ENCODE measurements around the gene FCHO2. TPM values are rescaled to one million over a fixed set of nuclear protein-coding genes. Genes with fewer than 3 reads are reported as not detected.
A peak's percentile ranks its signal among the peaks of the same experiment; 100 is the strongest.

The FCHO2 gene
- total RNA-seq, 1 donor from 2014 or later, result 23.2 TPM

DNA sequence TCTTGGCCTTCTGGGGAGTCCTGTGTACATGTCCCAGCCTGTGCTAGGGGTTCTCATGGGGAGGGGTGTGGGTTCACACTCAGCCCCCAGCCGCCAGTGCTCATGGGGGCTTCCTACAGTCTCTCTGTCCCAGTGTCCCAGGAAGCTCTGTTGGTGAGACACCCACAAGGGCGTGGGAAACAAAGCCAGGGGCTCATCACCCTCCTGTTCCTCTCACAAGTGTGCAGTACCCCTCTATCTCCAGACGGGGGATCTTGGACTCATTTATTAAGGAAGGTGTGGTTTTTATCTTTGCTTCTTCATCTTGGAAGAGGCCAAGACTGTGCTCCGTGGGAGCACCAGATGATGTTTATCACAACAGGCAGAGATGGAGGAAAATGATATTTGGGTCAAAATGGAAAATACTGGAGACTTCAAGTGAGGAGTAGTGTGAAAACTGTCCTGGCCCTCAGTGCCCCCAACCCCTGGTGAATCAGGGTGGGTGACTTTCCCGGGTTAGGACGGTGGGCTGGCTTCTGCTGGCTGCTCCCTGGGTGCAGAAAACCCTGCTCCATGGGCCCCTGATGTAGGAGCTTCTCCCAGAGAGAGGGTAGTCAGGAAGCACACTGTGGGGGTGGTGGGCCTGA, 179.7 kb downstream of the FCHO2 start:
- no peak for DNase-seq (ENCODE audit: low read depth)

DNA sequence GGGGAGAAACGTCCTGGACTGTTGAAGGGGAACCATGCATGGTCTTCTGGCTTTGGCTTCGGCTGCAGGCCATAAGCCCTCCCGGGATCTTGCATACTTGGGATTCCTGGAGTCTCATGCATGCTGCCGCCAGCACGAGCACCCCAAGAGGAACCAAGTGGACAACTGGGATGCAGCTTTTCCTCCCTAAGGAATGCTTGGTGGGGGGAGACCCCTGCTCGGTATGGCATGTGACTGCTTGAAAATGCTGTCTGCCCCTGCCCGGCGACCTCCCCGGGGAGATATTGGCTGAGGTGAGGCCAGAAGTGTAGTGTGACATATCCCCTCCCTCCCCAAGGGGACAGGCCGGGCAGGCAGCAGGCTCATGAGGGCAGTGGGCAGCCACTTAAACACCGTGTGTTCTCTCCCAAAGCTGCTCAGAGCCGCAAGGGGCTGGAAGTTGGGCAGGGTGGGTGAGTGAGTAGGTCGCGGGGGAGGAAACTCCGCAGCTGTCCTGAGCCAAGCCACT, 180.3 kb downstream of the FCHO2 start:
- DNase-seq (ENCODE audit: low read depth), result peak; percentile 84

DNA sequence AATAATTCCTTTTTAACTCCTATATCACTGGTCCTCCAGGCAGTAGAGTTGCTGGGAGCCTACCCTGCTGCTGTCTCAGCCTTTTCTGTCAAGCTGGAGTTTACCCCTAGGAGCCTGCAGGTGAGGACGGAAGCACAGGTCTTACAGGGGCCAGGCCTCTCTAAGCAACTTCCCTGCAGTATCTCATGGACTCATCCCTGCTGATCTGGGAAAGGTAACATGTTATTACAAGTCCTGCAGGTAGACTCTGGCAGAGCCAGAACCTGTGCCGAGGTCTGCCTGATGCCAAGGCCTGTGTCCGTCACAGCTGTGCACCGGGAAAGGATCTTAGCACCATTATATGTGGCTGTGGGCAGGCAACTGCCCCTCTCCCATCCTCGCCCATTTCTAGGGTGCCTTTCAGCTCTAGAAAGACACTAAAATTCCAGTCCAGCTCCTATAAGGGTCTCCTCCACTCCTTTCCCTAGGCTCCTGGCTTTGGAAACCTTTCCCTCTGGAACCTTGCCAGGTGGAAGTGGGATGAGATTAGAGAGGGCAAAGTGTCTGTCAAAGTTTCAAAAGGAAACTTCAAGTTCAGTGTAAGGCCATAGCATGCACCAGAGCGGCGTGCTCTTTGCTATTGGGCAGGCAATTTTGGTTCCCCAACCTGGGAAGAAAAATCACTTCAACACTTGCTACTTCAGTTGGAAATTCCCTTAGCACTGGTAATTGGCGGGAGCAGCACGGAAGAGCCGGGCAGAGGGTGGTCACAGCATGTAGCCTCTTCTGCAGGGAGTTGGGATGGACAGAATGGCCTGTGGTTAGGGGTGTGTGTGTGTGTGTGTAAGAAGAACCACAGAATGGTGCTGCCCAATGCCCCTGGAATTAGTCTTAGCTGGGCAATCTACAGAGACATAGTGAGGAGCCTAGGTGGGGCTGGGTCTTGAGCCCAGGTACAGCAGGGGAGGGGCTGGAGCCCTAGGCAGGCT, 182.0 kb downstream of the FCHO2 start:
- DNase-seq (ENCODE audit: low read depth), result no peak

DNA sequence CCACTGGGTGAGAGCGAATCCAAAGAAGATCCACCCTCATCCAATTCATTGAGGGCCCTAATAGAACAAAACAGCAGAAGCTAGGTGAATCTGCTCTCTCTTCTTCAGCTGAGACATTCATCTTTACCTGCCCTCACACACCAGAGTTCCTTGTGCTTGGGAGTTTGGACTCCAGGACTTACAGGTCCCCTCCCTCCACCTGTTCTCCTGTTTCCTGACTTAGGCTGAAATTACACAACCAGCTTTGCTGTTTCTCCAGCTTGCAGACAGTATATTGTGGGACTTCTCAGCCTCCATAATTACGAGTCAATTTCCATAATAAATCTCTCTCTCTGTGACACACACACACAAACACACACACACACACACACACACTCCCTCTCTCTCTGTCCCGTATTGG, 183.6 kb downstream of the FCHO2 start:
- DNase-seq (ENCODE audit: low read depth), result no peak

Other genes with a start within 250 kb of the FCHO2 start
- 176 and 258 TPM in 2 replicates for gene TNPO1, start 139.4 kb upstream of the FCHO2 start, total RNA-seq
- 9.4 and 11.3 TPM in 2 replicates for gene TMEM171, start 164.5 kb downstream of the FCHO2 start, total RNA-seq
- gene TMEM174, start 217.2 kb downstream of the FCHO2 start, total RNA-seq, result 0.15 TPM in 1 of 2 replicates, not detected in the other